ENCODE results near the gene ME3.

DNA sequence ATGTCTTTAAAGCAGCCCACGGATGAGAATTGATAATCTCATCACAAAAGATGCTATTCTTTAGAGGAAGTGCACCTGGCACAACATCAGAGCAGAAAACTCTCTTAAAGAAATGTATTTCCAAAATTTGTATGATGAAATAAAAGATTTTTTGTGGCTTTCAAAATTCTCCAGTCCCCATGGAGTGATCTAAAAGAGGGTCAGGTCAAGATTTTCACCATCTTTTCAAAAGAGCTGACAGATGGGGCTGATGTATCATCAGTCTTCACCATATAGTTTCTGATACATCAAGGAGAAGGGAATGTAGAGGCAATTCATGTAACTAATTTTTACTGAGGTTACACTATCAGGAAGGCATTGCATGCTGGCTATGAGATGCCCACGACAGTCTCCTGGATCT is 11.7 kb downstream of the ME3 start:
- no peak for TF ChIP-seq EZH2 (IDR thresholded peaks at IDR 0.05; ENCODE audit: insufficient read depth, poor library complexity, severe bottlenecking)
- no peak for TF ChIP-seq EZH2phosphoT487 (IDR thresholded peaks at IDR 0.05; ENCODE audit: insufficient read depth, low read depth)

Data from GM23248 (cell line).